Tibial nerve (tissue), 3 donors: ENCODE data around the gene FXYD1.
A peak's percentile ranks its signal among the peaks of the same experiment; 100 is the strongest.

Source experiments
- POLR2A ChIP-seq, 2 donors: fragments of 450-650 bp; IDR thresholded peaks; one replicate each; pipeline ENCODE4 v1.6.1; 2017; ENCODE audit warnings: antibody characterized with exemption in 2 of 2, mild to moderate bottlenecking in 2 of 2, moderate library complexity in 2 of 2
- TF ChIP-seq, protein P1 (sequence below), 5 experiments: fragments of 200-600 bp in 3 of 5; fragments of 450-650 bp in 2 of 5; sonication (generic) in 3 of 5; IDR thresholded peaks; one replicate each; pipeline ENCODE4 v1.5.1; 2016 to 2019; ENCODE audit warnings: antibody characterized with exemption in 5 of 5, mild to moderate bottlenecking in 3 of 5, moderate library complexity in 2 of 5

DNA sequence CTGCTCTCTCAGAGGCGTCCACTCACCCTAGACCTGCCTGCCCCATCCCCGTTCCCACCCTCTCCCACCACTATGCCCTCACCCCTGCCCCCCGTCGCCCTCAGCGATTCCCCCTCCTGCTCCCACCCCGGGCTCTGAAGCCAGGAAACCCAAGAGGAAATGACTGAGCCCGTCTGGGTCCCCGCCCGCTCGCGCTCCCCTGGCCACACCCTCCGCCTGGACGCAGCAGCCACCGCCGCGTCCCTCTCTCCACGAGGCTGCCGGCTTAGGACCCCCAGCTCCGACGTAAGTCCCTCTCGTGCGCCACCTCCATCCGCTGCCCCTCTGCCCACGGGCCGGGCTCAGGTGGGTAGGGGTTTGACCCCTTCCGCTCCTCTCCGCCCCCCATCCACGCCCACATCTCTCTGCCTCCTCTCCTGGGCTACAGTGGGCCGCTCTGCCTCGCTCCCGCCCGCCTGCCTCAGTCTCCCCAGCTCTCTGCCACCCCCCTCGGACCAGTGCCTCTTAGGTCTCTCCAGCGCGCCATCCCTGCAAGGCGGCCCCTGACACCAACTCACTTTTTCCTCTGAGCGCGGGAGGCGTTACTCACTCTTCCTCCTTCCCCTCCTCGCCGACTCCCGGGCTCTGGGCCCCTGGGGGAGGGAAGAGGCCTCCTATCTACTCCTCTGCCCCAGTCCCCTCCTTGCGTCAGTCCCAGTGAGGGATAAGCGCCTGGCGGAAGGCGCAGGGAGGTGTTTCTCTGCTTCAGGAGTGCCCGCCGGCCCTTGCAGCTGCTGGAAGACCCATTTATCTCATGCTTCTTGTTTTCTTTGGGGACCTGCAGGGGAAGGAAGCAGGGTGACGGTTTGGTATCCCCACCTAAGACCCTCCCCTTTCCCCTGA, 16.1 kb downstream of the FXYD1 start, which contains the start of gene FXYD5:
- TF ChIP-seq, protein P1, sequence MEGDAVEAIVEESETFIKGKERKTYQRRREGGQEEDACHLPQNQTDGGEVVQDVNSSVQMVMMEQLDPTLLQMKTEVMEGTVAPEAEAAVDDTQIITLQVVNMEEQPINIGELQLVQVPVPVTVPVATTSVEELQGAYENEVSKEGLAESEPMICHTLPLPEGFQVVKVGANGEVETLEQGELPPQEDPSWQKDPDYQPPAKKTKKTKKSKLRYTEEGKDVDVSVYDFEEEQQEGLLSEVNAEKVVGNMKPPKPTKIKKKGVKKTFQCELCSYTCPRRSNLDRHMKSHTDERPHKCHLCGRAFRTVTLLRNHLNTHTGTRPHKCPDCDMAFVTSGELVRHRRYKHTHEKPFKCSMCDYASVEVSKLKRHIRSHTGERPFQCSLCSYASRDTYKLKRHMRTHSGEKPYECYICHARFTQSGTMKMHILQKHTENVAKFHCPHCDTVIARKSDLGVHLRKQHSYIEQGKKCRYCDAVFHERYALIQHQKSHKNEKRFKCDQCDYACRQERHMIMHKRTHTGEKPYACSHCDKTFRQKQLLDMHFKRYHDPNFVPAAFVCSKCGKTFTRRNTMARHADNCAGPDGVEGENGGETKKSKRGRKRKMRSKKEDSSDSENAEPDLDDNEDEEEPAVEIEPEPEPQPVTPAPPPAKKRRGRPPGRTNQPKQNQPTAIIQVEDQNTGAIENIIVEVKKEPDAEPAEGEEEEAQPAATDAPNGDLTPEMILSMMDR (IDR thresholded peaks at IDR 0.05), result peak in 1 of 5 experiments; percentile 6
- peak in 1 of 2 donors; percentile 34 for TF ChIP-seq POLR2A (IDR thresholded peaks at IDR 0.05)
